NCI-H1092 treated with DMSO at 0.1 percent for 48 hours (cell line): ENCODE measurements around the gene LCMT2.
"Not testable (repeated sequence)": the region's sequence is repeated elsewhere in the genome, so short reads cannot be mapped to it uniquely, and the experiment has no call there.

ENCODE experiments used
- DNase-seq: peaks from one replicate; lab custom pipeline; 2025; lab: John Stamatoyannopoulos, UW

LCMT2 gene

DNA sequence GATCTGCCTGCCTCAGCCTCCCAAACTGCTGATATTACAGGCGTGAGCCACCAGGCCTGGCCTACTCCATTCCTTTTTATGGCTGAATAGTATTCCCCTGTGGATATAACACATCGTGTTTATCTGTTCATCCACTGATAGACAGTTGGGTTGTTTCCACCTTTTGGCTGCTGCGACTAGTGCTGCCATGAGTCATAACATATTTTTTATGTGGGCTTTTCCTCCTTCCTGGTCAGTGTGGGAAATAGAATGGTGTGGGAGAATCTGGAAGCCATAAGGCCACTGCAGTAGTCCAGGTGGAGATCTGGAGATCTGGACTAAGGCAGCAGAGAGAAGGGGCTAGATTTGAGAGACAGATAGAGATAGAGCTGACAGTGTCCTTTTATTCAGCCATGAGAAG is 16.2 kb downstream of the LCMT2 start:
- no peak for DNase-seq

DNA sequence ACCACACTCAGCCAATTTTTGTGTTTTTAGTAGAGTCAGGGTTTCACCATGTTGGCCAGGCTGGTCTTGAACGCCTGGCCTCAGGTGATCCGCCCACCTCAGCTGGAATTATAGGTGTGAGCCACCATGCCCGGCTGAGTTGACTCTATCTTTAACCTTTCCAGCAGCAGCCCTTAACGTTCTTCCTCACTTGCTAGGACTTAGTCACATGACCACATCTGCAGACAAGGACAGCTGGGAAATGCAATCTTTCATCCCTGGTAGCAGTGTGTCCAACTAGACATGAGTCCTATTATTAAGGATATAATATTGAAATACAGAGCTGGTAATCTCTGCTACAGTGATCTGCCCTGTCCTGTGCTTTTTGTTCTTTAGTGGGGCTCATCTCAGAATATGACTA is 18.0 kb downstream of the LCMT2 start:
- no peak for DNase-seq

DNA sequence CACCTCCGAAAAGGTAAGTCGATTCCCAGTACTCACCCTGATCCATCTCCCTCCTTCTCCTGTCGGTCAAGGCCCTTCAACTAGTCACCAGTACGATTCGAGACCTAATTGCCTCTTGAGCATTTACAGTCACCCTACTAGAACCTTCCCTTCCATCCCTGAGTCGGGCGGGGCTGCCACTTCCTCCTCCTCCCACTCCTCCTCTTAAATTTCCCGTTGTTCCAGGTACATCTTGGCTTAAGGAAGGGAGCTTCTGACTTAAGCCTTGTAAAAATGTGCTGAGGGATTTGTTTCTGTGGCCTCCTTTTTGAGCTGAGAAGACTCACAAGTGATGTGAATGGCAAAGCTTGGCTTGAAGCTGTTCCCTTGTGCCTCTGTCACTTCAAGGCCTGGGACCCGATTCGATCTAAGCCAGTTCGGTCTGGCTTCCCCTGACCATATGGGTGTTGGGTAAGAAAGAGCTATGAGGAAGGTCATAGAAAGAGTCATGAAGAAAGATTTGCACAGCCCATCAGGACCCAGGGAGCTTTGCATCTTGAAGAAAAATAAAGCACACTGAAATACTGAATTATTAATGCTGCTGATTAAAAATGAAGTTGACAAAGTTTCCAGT is 28.1 kb downstream of the LCMT2 start, which contains the start of gene TGM7:
Gene TGM7 (minus strand): TSS at position 51 of the 613 bp plus-strand sequence.
- no peak for DNase-seq

DNA sequence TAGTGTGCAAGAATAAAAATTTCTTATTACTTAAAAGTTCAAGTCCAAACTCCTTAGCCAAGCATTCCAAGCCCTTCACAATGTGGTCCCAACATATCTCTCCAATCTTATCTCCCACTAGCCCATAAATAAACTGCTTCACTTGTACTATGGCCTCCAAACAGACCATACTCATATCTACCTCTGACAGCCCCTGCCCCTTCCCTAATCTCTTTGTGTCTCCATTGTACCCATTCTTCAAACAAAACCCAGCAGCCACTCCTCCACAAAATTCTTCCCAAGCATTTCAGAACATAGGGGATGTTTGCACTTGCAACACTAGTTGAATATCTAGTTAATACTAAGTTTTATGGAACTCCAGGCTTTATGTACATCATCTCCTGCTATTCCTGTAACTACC is 30.5 kb downstream of the LCMT2 start:
- DNase-seq: no peak

DNA sequence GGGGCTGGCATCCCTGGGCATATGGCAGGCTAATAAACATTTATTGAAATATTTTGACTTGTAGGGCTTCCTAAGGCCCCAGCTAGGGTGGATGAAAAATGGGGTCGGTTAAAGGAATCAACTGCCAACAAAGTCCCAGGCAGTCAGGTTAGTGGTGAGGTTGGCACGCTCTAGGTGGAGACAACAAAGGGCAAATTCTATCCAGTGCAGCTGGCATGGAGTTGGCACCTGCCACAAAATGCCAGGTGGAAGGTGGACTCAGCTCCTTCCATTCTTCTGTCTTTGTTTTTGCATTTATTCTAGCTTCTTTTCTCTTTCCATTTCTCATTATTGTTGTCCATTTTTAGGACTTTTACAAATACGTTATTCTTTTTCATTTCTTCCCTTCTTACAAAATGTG is 31.0 kb downstream of the LCMT2 start:
- DNase-seq: no peak

DNA sequence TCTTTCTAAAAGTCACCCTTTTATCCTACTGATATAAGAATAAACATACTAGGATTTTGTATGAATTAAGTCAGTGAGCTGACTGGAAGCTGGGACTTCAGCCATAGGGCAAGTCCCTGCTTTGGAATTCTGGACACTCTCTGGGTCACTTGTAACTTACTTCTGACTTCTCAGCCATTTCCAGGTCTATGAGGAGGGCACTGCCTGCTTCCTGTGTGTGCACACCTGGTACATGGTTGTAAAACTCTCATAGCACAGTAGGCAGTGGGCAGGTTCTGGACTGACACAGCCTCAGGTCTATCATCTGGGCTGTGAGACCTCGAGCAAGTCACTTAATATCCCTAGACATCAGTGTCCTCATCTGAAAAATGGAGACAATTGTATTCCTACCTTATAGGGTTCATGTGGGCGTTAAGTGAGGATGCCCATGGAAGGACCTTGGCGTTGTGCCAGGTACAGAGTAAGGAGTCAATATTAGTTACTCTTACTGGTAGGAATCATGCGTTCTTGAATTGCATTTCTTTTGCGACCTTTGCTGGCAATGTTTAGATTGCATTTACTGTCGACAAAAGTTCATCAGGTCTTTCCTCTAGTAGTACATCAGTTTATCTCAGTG is 36.2 kb downstream of the LCMT2 start:
- DNase-seq: no peak

DNA sequence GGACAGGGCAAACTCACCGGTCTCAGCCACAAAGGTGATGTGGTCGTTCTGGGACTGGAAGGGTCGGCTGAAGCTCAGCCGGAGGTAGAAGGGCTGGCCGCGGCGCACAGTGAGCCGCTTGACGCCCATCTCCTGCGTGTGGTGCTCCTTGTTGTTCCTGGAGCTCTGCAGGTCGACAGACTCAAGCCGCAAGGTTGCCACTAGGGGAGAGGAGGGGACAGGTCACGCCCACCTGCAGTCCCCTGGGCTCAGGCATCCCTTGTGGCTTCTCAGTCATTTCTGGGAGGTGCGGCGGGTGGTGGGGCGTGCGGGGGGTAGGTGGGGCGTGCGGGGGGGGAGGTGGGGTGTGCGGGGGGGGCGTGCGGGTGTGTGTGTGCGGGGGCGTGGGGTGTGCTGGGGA is 36.9 kb downstream of the LCMT2 start:
- DNase-seq: no peak

DNA sequence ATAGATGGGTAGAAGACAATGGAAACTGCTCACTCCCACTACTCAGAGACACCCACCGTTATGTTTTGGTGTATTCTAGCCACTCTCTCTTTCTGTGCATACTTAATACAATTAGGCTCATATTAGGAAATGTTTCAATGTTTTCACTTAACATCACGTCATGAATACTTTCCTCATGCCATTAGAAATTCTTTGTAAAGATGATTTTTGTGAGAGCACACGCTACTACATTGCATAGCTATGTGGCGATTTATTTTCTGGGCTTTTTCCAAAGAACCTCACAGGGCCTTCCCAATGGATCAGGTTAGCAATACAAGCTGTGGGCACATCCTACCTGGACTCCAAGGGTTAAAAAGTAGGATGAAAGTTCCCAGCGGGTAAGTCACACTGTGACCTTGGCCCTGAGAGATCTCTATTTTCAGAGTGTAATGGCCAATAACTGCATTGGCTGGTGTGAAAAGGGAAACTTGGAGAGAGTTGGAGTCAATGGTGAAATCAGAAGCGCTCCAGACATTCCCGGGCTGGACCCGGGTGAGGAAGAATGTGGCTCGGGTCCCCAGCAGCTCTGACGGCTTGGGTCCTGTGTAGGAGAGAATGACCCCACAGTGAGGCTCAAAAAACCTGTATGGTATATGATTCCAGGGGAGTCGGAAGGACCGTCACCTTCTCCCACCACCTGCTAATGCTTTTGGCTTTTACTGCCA is 37.8 kb downstream of the LCMT2 start:
- DNase-seq: no peak

DNA sequence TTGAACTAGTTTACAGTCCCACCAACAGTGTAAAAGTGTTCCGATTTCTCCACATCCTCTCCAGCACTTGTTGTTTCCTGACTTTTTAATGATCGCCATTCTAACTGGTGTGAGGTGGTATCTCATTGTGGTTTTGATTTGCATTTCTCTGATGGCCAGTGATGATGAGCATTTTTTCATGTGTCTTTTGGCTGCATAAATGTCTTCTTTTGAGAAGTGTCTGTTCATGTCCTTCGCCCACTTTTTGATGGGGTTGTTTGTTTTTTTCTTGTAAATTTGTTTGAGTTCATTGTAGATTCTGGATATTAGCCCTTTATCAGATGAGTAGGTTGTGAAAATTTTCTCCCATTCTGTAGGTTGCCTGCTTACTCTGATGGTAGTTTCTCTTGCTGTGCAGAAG is 40.7 kb downstream of the LCMT2 start:
- DNase-seq: not testable (repeated sequence)

DNA sequence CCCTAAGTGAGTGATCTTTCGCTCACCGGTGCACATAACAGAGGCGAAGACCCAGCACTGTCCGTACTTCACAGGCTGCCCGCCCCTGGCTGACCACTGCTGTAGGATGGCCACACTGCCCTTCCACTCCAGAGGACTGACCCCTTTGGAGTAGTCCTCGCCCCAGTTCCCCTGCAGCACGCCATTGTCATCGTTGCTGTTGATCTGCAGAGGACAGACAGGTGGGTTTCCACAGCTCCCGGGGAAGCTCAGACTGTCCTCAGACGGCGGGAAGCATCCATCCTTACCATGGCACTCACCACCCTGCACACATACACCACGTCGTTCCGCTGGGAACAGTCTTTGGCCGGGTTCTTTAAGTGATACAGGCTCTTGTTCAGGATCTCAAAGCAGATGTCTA is 43.1 kb downstream of the LCMT2 start:
- DNase-seq: no peak

DNA sequence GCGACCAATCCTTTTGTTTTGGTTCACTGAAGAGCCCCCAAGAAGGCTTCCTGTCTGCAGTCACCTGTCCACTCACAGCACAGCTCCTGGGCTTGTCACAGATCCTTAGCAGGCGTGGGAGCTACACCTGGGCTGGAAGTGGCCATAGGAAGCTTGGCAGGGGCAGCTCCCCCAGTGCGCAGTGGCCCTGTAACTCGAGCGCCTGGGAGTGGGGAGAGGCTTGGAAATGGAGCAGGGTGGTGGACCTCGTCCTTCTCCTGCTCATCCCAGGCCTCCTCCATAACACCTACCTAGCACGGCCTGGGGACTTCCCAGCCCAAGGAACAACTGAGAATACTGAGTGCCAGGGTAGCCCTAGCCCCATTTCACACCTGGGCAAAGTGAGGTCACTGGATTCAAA is 44.3 kb downstream of the LCMT2 start:
- no peak for DNase-seq

DNA sequence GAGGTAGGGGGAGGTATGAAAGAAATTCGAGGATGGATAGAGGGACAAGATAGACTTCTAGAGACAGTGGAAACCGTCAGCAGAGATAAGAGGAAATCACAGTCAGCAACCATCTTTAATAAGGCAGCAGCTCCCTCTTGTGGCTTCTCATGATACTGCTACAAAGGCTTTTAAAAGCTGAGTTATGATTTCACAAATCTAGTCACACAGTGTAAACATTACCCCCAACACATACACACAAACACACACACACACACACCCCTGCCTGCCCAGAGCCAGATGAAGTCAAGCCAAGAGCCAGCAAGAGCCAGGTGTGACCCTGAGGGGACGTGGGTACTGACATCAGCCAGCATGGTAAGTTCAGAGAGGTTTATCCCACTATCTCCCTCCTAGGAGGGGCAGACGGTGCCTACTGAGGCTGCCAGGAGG is 44.8 kb downstream of the LCMT2 start:
- DNase-seq: peak; percentile 27

DNA sequence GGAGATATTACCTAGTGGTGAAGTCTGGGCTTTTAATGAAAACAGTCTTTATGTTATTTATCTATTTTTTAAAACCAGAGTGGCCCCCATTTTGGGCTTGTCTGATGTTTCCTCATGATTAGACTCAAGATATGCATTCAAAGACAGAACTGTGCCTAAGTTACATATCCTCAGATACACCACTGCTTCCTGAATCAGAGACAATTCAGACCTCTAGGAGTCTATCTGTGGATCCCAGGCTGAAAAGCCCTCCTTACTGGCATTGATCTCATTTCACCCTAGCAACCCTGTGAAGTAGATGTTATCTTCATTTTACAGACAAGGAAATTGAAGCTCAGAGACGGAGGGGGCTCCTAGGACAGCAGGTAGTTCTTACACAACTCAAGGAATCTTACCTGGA is 46.8 kb downstream of the LCMT2 start:
- no peak for DNase-seq

DNA sequence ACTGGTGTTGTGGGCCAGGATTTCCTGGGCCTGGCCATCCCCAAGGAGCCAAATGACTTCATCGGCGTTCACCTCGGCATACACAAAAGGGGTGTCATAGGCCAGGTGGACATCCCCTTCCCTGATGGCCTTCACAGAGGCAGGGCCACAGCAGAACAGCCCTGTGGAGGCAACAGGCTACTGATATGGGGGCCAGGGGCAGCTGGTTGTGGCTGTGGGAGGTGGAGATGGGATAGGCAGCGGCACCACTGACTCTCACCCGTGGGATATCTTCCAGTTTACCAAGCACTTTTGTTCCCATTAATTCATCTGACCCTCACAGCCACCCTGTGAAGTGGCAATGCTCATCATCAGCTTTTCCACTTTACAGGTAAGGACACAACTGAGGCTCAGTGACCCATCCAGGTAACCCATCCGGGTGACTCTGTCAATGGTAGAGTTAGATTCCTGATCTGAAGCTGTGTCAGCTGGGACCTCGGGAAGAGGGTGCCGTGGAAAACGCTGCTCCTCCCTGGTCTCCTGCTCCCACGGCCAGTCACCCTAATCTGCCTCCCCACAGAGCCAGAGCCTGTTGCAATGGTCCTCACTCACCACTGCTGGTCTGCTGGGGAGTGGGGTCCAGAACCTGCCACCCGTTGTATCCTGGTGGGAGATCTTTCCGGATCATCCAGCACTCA is 48.3 kb downstream of the LCMT2 start:
- no peak for DNase-seq

DNA sequence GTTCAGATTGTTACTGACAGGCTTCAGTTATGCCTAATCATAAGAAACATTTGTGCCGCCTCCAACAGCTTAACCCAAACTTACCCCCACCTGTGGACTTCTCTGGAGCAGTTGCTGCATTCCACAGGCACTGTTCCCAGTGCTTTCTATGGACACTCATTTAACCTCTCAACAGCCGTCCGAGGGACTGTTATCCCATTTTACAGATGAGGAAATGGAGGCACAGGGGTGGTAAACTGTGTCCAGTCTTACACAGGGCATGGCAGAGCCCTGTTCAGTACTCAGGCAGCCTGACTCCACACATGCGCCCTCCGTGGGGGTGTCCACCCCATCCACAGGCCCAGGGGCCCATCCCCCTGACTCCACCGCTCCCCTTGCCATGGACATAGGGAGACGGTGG is 49.4 kb downstream of the LCMT2 start:
- no peak for DNase-seq

DNA sequence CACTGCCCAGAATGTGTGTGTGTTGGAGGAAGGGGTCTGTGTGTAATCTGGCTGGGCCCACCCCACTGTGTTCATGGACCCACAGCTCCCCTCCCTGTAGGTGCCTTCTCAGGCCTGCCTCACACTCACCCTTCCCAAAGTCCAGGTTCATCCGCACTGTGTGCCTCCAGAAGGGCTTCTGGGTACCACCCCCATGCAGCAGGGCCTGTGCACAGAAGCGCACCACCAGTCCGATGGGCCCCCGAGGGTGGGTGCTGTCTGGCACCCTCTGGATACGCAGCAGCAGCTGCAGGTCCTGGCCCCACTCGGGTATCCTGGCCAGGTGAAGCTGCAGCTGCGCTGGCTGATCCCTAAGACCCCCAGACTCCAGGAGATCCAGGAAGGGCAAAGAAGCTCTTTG is 50.9 kb downstream of the LCMT2 start:
- DNase-seq: no peak

DNA sequence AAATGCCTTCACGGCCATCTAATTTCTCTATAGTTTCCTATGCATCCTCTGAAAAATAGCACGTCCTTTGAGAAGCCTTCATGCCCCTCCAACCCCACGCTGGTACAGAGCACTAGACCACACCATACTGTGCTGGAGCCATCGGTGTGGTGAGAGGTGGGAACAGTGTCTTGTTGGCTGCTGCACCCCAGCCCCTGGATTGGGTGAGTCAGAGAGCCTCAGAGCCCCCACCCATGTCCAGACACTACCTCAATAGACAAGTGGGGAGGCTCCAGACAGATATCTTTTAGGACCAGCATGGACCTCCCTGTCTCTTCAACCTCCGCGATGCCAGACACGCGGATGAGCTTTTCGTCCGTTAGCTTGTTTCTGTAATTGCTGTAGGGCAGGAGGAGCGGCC is 51.5 kb downstream of the LCMT2 start:
- DNase-seq: no peak

DNA sequence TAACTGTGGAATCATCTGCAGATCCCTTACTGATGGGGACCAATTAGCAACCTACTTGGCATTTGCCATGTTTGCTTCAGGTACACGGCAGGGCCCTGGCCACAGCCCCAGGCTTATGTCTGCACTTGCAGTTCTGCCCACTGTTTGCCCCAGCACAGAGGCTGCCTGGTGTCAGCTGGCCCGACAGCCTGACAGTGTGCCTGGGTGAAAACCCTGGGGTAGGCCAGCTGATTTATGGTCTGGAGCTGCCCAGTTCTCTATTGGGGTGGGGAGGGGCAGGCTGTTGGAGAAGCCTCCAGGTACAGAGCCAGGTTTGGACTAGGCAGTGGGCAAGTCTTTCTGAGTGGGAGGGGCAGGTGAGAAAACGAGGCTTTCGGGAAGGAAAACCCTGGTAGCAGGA is 52.5 kb downstream of the LCMT2 start:
- DNase-seq: no peak

DNA sequence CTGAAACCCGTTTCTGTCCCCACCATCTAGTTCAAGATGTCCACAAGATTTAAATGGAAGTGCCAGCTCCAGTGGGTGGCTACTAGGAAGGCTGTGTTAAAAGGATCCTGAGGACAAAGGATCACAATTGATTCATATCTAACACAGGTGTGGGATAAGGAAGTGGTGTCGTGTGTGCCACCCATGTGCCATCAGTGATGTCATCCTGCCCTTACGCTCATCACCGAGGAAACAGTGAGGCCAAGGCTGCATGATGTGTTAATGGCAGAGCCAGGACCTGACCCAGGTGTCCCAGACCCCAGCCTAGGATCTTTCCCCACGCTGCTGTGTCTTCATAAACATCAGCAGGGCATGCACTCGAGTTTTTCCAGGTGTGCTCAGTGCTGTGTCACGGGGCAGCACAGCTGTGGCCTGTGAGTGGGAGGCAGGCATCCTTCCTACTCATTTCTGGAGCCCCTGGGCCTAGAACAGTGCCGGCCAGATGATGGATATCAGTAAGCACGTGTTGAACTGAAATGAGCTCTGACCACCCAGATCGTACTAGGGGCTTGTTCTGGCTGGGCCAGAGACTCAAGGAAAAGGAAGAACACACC is 53.0 kb downstream of the LCMT2 start:
- DNase-seq: no peak

DNA sequence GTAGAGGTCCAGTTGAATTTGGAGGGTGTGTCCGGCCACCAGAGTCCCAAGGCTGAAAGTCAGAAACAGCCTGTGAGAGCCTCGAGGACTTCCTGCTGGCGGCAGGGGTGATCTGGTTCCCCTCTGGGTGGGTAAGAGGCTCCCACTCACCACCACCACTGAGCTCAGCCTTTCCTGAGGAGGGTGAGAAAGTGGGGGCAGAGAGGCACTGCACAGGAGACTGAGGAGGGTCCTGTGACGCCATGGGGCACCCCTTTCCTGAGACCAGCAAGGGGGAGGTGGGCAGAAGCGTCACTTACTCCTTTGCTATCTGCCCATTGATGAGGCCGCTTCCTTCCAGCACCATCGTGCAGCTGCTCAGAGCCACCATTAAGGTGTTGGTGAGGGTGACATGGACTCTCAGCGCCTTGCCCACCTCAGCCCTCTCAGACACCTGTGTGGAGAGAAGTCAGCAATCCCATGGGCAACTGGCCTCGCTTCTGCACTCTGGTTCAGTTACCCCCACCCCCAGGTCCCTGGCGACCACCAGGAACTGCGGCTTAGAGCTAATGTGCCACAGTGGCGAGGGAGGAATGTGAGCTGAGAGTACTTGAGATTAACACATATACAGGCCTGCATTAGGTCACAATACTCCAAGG is 53.7 kb downstream of the LCMT2 start:
- DNase-seq: no peak

DNA sequence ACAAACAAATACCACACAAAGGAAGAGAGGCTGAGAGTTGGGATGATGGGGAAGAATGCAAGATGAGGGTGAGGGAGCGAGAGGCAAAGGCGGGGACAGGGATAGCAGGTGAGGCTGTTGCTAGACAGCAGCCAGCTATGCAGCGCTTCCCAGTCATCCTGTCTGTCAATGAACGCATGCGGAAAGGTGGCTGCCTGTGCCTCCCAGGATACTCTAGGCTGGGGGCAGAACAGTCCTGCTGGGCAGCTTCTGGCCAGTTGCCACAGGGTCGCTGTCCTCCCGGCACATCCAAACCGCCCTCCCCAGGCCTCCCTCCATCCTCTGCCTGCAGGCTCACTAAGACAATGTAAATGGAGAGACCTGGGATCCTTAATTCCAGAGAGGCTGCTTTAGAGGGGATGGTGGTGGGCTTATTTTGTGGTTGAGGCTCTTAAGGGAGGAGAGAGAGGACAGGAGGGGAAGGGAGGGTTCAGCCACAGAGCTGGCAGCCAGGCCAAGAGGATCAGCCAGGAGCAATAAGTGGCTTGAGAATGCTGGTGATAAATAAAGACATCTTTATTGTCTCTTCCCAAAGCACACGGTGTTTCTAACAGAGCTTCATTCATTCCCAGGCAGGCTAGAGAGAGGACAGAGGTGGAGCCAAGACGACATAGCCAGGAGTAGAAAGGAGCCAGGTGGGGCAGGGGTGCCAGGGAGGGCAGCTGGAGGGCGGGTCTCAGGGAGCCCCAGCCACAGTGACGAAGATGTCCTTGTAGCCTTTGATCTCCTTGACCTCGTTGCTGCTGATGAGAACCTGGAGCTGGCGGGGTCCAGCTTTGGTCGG is 54.4 kb downstream of the LCMT2 start:
- DNase-seq: no peak
